SK-N-SH (cell line): ENCODE data around the gene KLHL25. TPM values are rescaled to one million over a fixed set of nuclear protein-coding genes. Genes with fewer than 3 reads are reported as not detected.

Source experiments
- CTCF ChIA-PET: fragments of 300-600, 350-600 bp; formaldehyde crosslinking; extraction: SDS; loops from one replicate; lab custom pipeline; 2021; lab: Yijun Ruan, JAX
- POLR2A ChIA-PET: fragments of 350-600 bp; sonication (Branson Sonifier 250); formaldehyde crosslinking; extraction: SDS; loops from one replicate; lab custom pipeline; 2020; ENCODE audit warnings: antibody characterized with exemption, inconsistent platforms; lab: Yijun Ruan, JAX
- DNase-seq: peaks from one replicate; pipeline ENCODE4 v3.0.0; 2012
- H2AFZ ChIP-seq: fragments of 200-600 bp; sonication (generic); 2 replicates; pipeline ENCODE4 v1.8.1; 2016; ENCODE audit warnings: antibody characterized with exemption, mild to moderate bottlenecking, low read depth
- H3F3A ChIP-seq: fragments of 200-600 bp; sonication (generic); replicated peaks from 2 replicates; pipeline ENCODE3; 2016; ENCODE audit warnings: antibody characterized with exemption, mild to moderate bottlenecking; ENCODE audit not compliant: insufficient read depth
- H3K27ac ChIP-seq, 2 experiments: fragments of 200-500 bp in 1 of 2; fragments of 200-600 bp in 1 of 2; sonication (Bioruptor generic) in 1 of 2; sonication (generic), shearing (Covaris generic) in 1 of 2; 2 replicates each; pipeline versions ENCODE4 v1.5.1 to v1.6.1; 2014 to 2016; ENCODE audit warnings: low read depth in 2 of 2, inconsistent platforms in 1 of 2, low read length in 1 of 2, mild to moderate bottlenecking in 1 of 2, mixed read lengths in 1 of 2
- H3K27me3 ChIP-seq: fragments of 200-600 bp; sonication (generic), shearing (Covaris generic); 2 replicates; pipeline ENCODE4 v1.6.1; 2016; ENCODE audit warnings: mixed run types; ENCODE audit not compliant: insufficient read depth
- H3K36me3 ChIP-seq, 2 experiments: fragments of 200-500 bp in 1 of 2; fragments of 200-600 bp in 1 of 2; sonication (Bioruptor generic) in 1 of 2; sonication (generic) in 1 of 2; replicated peaks in 1 of 2; 2 replicates each; pipeline versions ENCODE3 to v1.5.1; 2014 to 2016; ENCODE audit warnings: low read length in 1 of 2, mild to moderate bottlenecking in 1 of 2; ENCODE audit not compliant: insufficient read depth in 2 of 2, control insufficient read depth in 1 of 2
- H3K4me1 ChIP-seq, 2 experiments: fragments of 200-500 bp in 1 of 2; fragments of 200-600 bp in 1 of 2; sonication (Bioruptor generic) in 1 of 2; sonication (generic), shearing (Covaris generic) in 1 of 2; 2 replicates each; pipeline versions ENCODE4 v1.5.1 to v1.6.1; 2014 to 2016; ENCODE audit warnings: low read depth in 1 of 2, low read length in 1 of 2, mixed run types in 1 of 2; ENCODE audit not compliant: insufficient read depth in 2 of 2, control insufficient read depth in 1 of 2
- H3K4me2 ChIP-seq: fragments of 200-600 bp; sonication (generic), shearing (Covaris generic); 2 replicates; pipeline ENCODE4 v1.6.1; 2017; ENCODE audit warnings: mixed run types
- H3K4me3 ChIP-seq, 2 experiments: fragments of 200-500 bp in 1 of 2; fragments of 200-600 bp in 1 of 2; sonication (Bioruptor generic) in 1 of 2; sonication (generic), shearing (Covaris generic) in 1 of 2; 2 replicates each; pipeline versions ENCODE4 v1.5.1 to v1.8.1; 2014 to 2016; ENCODE audit warnings: low read depth in 2 of 2, inconsistent platforms in 1 of 2, low read length in 1 of 2, mild to moderate bottlenecking in 1 of 2, mixed read lengths in 1 of 2, moderate library complexity in 1 of 2
- H3K79me2 ChIP-seq: fragments of 200-600 bp; sonication (generic); 2 replicates; pipeline ENCODE4 v1.8.1; 2017; ENCODE audit warnings: mild to moderate bottlenecking; ENCODE audit not compliant: insufficient read depth
- H3K9ac ChIP-seq: fragments of 200-600 bp; sonication (generic); 2 replicates; pipeline ENCODE4 v1.6.1; 2017; ENCODE audit warnings: mixed run types
- H3K9me2 ChIP-seq: fragments of 200-600 bp; sonication (generic); 2 replicates; pipeline ENCODE4 v1.6.1; 2017; ENCODE audit warnings: mixed run types
- H3K9me3 ChIP-seq: fragments of 200-600 bp; sonication (generic); 2 replicates; pipeline ENCODE4 v1.6.1; 2017; ENCODE audit warnings: mixed run types, mild to moderate bottlenecking, moderate library complexity
- H4K20me1 ChIP-seq: fragments of 200-600 bp; sonication (generic); 2 replicates; pipeline ENCODE4 v1.6.1; 2017; ENCODE audit warnings: mild to moderate bottlenecking, mixed run types; ENCODE audit not compliant: insufficient read depth
- EP300 ChIP-seq, 2 experiments: IDR thresholded peaks; 2 replicates each; pipeline versions ENCODE4 v1.4.0 to v1.6.1; 2012; ENCODE audit warnings: borderline replicate concordance in 1 of 2, low read depth in 1 of 2, low read length in 1 of 2
- FOSL2 ChIP-seq: IDR thresholded peaks from 2 replicates; pipeline ENCODE4 v1.4.0; 2012; ENCODE audit warnings: low read depth, mild to moderate bottlenecking, moderate library complexity, borderline replicate concordance
- FOXJ3 ChIP-seq: sonication (generic); formaldehyde crosslinking; IDR thresholded peaks from 2 replicates; pipeline ENCODE4 v1.5.1; 2020; ENCODE audit warnings: mild to moderate bottlenecking, missing genetic modification reagents
- FOXM1 ChIP-seq: IDR thresholded peaks from 2 replicates; pipeline ENCODE4 v1.4.0; 2012; ENCODE audit warnings: low read depth, mild to moderate bottlenecking
- GATA2 ChIP-seq: sonication (generic); formaldehyde crosslinking; IDR thresholded peaks from 2 replicates; pipeline ENCODE4 v1.5.0; 2020; ENCODE audit warnings: mild to moderate bottlenecking, missing genetic modification reagents
- IRF3 ChIP-seq: fragments of 150-350 bp; IDR thresholded peaks from 2 replicates; pipeline ENCODE4 v1.6.1; 2016; ENCODE audit warnings: mild to moderate bottlenecking, low read depth, low read length
- MAX ChIP-seq: IDR thresholded peaks from 2 replicates; pipeline ENCODE4 v1.4.0; 2012; ENCODE audit warnings: low read depth
- MEF2A ChIP-seq: IDR thresholded peaks from 2 replicates; pipeline ENCODE4 v1.4.0; 2012; ENCODE audit warnings: low read depth, borderline replicate concordance
- MXI1 ChIP-seq: IDR thresholded peaks from 2 replicates; pipeline ENCODE4 v1.6.1; 2012; ENCODE audit warnings: mild to moderate bottlenecking, low read depth, low read length, improper control_type of control experiment
- POLR2AphosphoS5 ChIP-seq: IDR thresholded peaks from 2 replicates; pipeline ENCODE4 v1.6.1; 2012; ENCODE audit warnings: low read depth, low read length
- SIN3A ChIP-seq: IDR thresholded peaks from 2 replicates; pipeline ENCODE4 v1.6.1; 2012; ENCODE audit warnings: low read depth, mild to moderate bottlenecking, low read length, moderate library complexity, borderline replicate concordance
- TCF12 ChIP-seq: IDR thresholded peaks from 2 replicates; pipeline ENCODE4 v1.4.0; 2012
- TEAD4 ChIP-seq: IDR thresholded peaks from 2 replicates; pipeline ENCODE4 v1.4.0; 2012; ENCODE audit warnings: mild to moderate bottlenecking, borderline replicate concordance; ENCODE audit not compliant: insufficient read depth
- USF2 ChIP-seq: fragments of 150-350 bp; IDR thresholded peaks from 2 replicates; pipeline ENCODE4 v1.6.1; 2017; ENCODE audit warnings: antibody characterized with exemption, low read length, low read depth, borderline replicate concordance
- YY1 ChIP-seq: IDR thresholded peaks from 2 replicates; pipeline ENCODE4 v1.4.0; 2012; ENCODE audit warnings: low read depth, mild to moderate bottlenecking
- WGBS: methylation state at CpG from one replicate; pipeline ENCODE4 v1.1.6; 2017; ENCODE audit warnings: low lambda C conversion rate; 5-methylcytosine and 5-hydroxymethylcytosine counted together
- polyA plus RNA-seq, 3 experiments: library from polyadenylated mRNA; depleted of rRNA; stranded (reverse); fragments of >200 nt; gene quantifications; 2 replicates each; pipeline ENCODE4 v1.2.3, GENCODE V29; 2012
- TF ChIP-seq, protein P1 (sequence below): fragments of 200-600 bp; sonication (generic); IDR thresholded peaks from 2 replicates; pipeline ENCODE4 v1.6.1; 2017; ENCODE audit warnings: antibody characterized with exemption, mild to moderate bottlenecking, moderate library complexity
- TF ChIP-seq, protein P2 (sequence below): IDR thresholded peaks from 2 replicates; pipeline ENCODE4 v1.6.1; 2012; ENCODE audit warnings: mild to moderate bottlenecking, low read depth, low read length, moderate library complexity

KLHL25 gene
- polyA plus RNA-seq, 1 of the 3 experiments (the other 2 are of a cell fraction) = 4.5 TPM

- no peak overlapping the region for H3K27ac ChIP-seq
- no peak overlapping the region for H3K4me2 ChIP-seq
- H3K9me3 ChIP-seq = no peaks in the 10 kb centered on the region
- no peak overlapping the region for H3K9ac ChIP-seq
- ChIA-PET CTCF (interaction anchor here (1.0 to 2.9 kb wide), 4 partner anchors 14 to 111 kb away, joined by 4 to 12 read pairs (median 8); no protein-coding TSS in a partner anchor), POLR2A (no interaction called here)
- H4K20me1 ChIP-seq = no peaks in the 10 kb centered on the region
- H3K4me1 ChIP-seq = peaks cover 0 to 3% of the 10 kb centered on the region in 2 experiments; a peak in 1 of 4 replicates
- H2AFZ ChIP-seq = no peak overlapping the region
- DNase-seq = no peak
- whole genome bisulfite sequencing = 98% methylated on average over 14 of the region's 14 CpGs
- H3K27me3 ChIP-seq = no peaks in the 10 kb centered on the region
- TF ChIP-seq, protein P1, sequence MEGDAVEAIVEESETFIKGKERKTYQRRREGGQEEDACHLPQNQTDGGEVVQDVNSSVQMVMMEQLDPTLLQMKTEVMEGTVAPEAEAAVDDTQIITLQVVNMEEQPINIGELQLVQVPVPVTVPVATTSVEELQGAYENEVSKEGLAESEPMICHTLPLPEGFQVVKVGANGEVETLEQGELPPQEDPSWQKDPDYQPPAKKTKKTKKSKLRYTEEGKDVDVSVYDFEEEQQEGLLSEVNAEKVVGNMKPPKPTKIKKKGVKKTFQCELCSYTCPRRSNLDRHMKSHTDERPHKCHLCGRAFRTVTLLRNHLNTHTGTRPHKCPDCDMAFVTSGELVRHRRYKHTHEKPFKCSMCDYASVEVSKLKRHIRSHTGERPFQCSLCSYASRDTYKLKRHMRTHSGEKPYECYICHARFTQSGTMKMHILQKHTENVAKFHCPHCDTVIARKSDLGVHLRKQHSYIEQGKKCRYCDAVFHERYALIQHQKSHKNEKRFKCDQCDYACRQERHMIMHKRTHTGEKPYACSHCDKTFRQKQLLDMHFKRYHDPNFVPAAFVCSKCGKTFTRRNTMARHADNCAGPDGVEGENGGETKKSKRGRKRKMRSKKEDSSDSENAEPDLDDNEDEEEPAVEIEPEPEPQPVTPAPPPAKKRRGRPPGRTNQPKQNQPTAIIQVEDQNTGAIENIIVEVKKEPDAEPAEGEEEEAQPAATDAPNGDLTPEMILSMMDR = no peak
- TF ChIP-seq MEF2A = no peak
- no peak for TF ChIP-seq FOXM1
- no peak for TF ChIP-seq FOSL2
- no peak for TF ChIP-seq IRF3
- no peak for TF ChIP-seq SIN3A
- TF ChIP-seq, protein P2, sequence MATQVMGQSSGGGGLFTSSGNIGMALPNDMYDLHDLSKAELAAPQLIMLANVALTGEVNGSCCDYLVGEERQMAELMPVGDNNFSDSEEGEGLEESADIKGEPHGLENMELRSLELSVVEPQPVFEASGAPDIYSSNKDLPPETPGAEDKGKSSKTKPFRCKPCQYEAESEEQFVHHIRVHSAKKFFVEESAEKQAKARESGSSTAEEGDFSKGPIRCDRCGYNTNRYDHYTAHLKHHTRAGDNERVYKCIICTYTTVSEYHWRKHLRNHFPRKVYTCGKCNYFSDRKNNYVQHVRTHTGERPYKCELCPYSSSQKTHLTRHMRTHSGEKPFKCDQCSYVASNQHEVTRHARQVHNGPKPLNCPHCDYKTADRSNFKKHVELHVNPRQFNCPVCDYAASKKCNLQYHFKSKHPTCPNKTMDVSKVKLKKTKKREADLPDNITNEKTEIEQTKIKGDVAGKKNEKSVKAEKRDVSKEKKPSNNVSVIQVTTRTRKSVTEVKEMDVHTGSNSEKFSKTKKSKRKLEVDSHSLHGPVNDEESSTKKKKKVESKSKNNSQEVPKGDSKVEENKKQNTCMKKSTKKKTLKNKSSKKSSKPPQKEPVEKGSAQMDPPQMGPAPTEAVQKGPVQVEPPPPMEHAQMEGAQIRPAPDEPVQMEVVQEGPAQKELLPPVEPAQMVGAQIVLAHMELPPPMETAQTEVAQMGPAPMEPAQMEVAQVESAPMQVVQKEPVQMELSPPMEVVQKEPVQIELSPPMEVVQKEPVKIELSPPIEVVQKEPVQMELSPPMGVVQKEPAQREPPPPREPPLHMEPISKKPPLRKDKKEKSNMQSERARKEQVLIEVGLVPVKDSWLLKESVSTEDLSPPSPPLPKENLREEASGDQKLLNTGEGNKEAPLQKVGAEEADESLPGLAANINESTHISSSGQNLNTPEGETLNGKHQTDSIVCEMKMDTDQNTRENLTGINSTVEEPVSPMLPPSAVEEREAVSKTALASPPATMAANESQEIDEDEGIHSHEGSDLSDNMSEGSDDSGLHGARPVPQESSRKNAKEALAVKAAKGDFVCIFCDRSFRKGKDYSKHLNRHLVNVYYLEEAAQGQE = no peak
- no peak for TF ChIP-seq MXI1
- no peak for TF ChIP-seq MAX
- TF ChIP-seq GATA2 (CRISPR knock-in tag) = no peak
- no peak for TF ChIP-seq YY1
- no peak for TF ChIP-seq TEAD4
- no peak for TF ChIP-seq USF2
- TF ChIP-seq FOXJ3 (CRISPR knock-in tag) = no peak
- no peak for TF ChIP-seq POLR2AphosphoS5
- TF ChIP-seq TCF12 = no peak
- no peak for TF ChIP-seq EP300 (IDR thresholded peaks at IDR 0.05; ENCODE audit: borderline replicate concordance in 1 of 2, low read depth in 1 of 2, low read length in 1 of 2)
- no peak overlapping the region for H3K4me3 ChIP-seq
- H3K79me2 ChIP-seq = no peaks in the 10 kb centered on the region
- H3K9me2 ChIP-seq = no peaks in the 10 kb centered on the region
- no peaks in the 10 kb centered on the region for H3F3A ChIP-seq
- H3K36me3 ChIP-seq = peaks cover 19 to 73% of the 10 kb centered on the region in 2 experiments
Measured at GRCh38 chr15:85743392-85744055, 51.2 kb downstream of the KLHL25 start.
